ENCODE results near the gene AKIP1. TPM values are rescaled to one million over a fixed set of nuclear protein-coding genes. Genes with fewer than 3 reads are reported as not detected.

Gene AKIP1
- total RNA-seq, 1 experiment from 2014 or later, result 85.2 TPM

- DNase-seq (ENCODE audit: low read depth, low spot score), result no peak
- no peaks in the 10 kb centered on the region for H3K36me3 ChIP-seq (ENCODE audit: control insufficient read depth, insufficient read depth, low read length)
- CTCF ChIA-PET, result no interaction called here
- POLR2A ChIA-PET, result interaction anchor here (0.6 kb wide), 1 partner anchor 29 kb away, joined by 8 read pairs; no protein-coding TSS in a partner anchor
- H3K9me3 ChIP-seq (ENCODE audit: control insufficient read depth, insufficient read depth, low read depth, low read length), result no peaks in the 10 kb centered on the region
- H3K4me3 ChIP-seq (ENCODE audit: low read depth in 2 of 2, low read length in 2 of 2), result no peak overlapping the region
- in situ Hi-C loops (cut with HindIII; ENCODE audit: low pct_unique_long_range_greater_than_20kb, low sequenced_read_pairs), result no loop called here
- ATAC-seq, result no peak
- TF ChIP-seq SIN3A (IDR thresholded peaks at IDR 0.05; ENCODE audit: borderline replicate concordance, insufficient read depth, low read depth, low read length), result no peak
- BruUV-seq (replicated peaks), result no TSS peak
- H3K4me1 ChIP-seq (ENCODE audit: control insufficient read depth, insufficient read depth, low read length), result no peaks in the 10 kb centered on the region
- intact Hi-C loops (cut with micrococcal nuclease; ENCODE audit: unreplicated experiment), result no loop called here
- no peak overlapping the region for H3K27ac ChIP-seq (ENCODE audit: low read length)
- no peaks in the 10 kb centered on the region; the same call in 1 of the 2 replicates for H3K27me3 ChIP-seq (ENCODE audit: control insufficient read depth, insufficient read depth, low read length)
Measured at GRCh38 chr11:8941341-8942103, 30.5 kb downstream of the AKIP1 start.

- Histone ChIP-seq H3K9me3 (ENCODE audit: control insufficient read depth, insufficient read depth, low read depth, low read length) (no peaks in the 10 kb centered on the region), H3K4me3 (ENCODE audit: low read depth in 2 of 2, low read length in 2 of 2) (no peak within 1 kb of the TSS), H3K4me1 (ENCODE audit: control insufficient read depth, insufficient read depth, low read length) (no peaks in the 10 kb centered on the region), H3K27me3 (ENCODE audit: control insufficient read depth, insufficient read depth, low read length) (no peaks in the 10 kb centered on the region; the same call in 1 of the 2 replicates), H3K36me3 (ENCODE audit: control insufficient read depth, insufficient read depth, low read length) (peaks cover 1% of the 10 kb centered on the region; the same call in 1 of the 2 replicates), H3K27ac (ENCODE audit: low read length) (no peak within 1 kb of the TSS)
- intact Hi-C loops (cut with micrococcal nuclease; ENCODE audit: unreplicated experiment), result no loop called here
- ChIA-PET CTCF (interaction anchor here (0.7 kb wide), 1 partner anchor 16 kb away, joined by 3 read pairs; no protein-coding TSS in a partner anchor), POLR2A (interaction anchor here (0.7 to 1.2 kb wide), 2 partner anchors 17 to 102 kb away, joined by 3 read pairs; no protein-coding TSS in a partner anchor)
- DNase-seq (ENCODE audit: low read depth, low spot score), result no peak
- no peak for ATAC-seq
- no TSS peak for BruUV-seq (replicated peaks)
- in situ Hi-C loops (cut with HindIII; ENCODE audit: low pct_unique_long_range_greater_than_20kb, low sequenced_read_pairs), result no loop called here
- TF ChIP-seq REST (IDR thresholded peaks at IDR 0.05; ENCODE audit: insufficient read depth in 1 of 2, low read depth in 2 of 2, low read length in 1 of 2) (no peak), TCF7L2 (IDR thresholded peaks at IDR 0.05; ENCODE audit: low read depth, low read length) (no peak), CTCF (IDR thresholded peaks at IDR 0.05) (no peak), POLR2AphosphoS5 (IDR thresholded peaks at IDR 0.05; ENCODE audit: low read depth, low read length) (no peak), SIN3A (IDR thresholded peaks at IDR 0.05; ENCODE audit: borderline replicate concordance, insufficient read depth, low read depth, low read length) (no peak)
Measured at GRCh38 chr11:8942518-8943066, 31.6 kb downstream of the AKIP1 start, which contains the start of gene ASCL3. ASCL3 (minus strand) TSS chr11:8943016; CDS start chr11:8938161, 4,855 bp downstream.

All from Panc1 (cell line).